SIG-M5 treated with dmso at 0.1 percent for 504 hours (cell line): Measurements from ENCODE around the gene AKR1E2.

ENCODE experiments used
- DNase-seq: peaks from one replicate; lab custom pipeline; 2025; ENCODE audit not compliant: unreplicated experiment; lab: John Stamatoyannopoulos, UW

The AKR1E2 gene

DNA sequence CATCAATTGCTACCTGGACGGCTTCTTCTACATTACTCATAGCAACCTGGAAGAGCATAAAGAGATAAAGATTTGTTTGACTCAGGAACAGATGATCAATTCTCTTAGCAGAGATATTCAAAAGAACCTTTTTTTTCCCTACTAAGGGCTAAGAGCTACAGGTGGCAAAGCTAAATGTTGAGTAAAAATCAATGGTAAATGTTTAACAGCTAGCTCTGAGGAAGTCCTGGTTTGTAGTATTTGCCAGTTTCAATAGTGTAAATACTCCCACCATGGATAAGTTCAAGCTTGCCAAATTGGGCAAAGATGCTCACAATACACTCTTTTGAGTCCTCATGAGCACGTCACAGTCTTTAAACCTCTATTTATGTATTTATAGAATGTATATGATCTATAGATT lies 64.0 kb downstream of the AKR1E2 start:
- no peak for DNase-seq

DNA sequence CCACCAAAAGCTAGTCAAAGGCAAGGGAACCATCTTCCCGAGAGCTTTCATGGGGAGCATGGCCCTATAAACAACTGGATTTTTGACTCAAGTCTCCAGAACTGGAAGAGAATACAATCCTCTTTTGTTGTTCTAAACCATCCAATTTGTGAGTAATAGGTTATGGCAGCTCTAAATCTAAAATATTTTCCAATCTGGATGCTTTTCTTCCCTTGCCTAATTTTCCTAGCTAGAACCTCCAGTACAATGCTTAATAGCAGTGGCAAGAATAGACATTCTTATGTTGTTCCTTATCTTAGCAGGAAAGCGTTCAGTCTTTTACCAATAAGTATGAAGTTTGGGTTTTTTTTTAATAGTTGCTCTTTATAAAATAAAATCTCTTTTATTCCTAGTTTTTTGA lies 66.7 kb downstream of the AKR1E2 start:
- no peak for DNase-seq

DNA sequence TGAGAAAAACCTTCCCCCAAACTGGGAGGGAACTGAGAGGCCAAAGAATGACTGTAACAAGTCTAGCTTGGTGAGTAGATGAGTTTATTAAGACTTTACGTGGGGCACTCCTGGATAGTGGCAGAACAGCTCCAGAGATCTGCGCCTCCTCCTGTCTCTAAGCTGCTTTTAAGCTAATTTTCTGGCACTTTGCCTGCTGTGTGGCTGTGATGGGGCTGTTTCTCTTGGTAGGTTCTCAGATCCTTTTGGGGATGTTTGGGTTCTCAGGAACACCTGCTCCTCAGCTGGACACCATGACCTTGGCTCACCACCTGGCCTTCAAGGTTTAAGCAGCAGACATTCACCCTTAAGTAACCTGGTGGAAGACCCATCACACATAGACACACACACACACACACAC lies 68.3 kb downstream of the AKR1E2 start:
- no peak for DNase-seq
